ENCODE measurements around the gene KRTAP5-5.
"Not testable (repeated sequence)": the region's sequence is repeated elsewhere in the genome, so short reads cannot be mapped to it uniquely, and the experiment has no call there.

The KRTAP5-5 gene

DNA sequence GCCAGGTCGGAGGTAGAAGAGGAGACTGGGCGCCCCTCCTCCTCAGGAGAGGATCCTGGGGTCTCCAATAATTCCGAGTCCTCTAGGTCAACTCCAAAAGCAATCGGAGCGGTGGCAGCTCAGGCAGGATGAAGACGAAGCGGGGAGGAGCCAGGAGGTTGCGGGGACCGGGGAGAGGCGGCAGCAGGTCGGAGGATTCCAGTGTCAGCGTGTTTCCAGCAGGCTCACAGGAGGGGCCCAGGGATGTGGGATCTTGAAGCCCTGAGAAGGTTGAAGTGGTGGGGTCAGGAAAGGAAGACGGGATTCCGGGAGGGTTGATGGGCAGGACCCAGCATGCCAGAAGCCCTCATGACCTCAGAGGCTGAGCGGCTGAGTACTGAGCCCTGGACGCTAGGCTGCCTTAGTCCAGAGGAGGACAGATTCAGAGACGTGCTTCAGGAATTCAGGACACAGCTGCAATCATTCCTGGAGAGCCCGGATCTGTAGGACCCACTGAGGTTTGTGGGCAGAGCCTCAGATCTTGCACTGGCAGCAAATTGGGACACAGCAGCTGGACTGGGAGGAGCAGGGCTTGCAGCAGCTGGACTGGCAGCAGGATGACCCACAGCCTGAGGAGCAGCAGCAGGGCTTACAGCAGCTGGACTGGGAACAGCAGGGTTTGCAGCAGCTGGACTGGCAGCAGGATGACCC lies 22.3 kb upstream of the KRTAP5-5 start:
- not testable (repeated sequence) for DNase-seq (ENCODE audit: low spot score)

GRCh38 chr11:1607901-1608300 lies 21.7 kb upstream of the KRTAP5-5 start:
- DNase-seq (ENCODE audit: low spot score) = not testable (repeated sequence)

DNA sequence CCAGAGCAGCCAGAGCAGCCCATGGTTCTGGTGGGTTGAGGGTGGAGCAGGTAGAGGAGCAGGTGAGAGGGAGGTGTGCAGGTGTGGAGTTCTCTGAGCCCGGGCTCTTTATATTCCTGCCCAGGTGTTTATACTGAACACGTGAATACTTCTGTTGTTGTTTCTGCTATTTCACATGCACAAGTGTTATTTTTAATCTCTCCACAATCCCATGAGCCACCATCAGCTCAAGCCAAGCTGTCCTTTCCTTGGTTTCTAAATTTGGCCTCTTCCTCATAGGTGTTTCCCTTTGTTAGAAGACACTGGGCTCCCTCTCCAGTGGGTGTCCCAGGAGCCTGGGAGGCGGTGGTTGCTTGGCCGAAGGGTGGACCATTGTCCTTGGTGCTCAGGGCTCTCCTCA lies 21.2 kb upstream of the KRTAP5-5 start, which contains the start of gene KRTAP5-3:
TSS of gene KRTAP5-3 (minus strand) at position 101 of the 400 bp plus-strand sequence. CDS start at position 23, 78 bp downstream.
- DNase-seq (ENCODE audit: low spot score) = no peak

DNA sequence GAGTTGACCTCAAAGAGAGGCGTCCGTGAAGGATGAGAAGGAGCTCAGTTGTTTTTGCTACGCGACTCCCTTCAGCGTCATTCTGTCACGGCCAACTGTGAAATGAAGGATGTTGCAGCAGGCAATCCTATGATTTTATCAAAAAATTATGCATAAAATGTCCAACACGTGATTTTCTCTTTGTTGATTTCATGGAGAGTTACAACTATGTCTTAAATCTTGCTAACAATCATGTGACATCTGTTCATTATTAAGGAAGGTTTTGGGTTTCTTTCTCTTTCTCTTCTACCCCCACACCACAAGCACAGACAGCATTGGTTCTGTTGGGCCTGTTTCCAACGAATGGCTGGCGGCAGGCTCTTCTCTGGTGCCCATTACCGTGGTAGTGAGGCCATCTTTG lies 11.3 kb upstream of the KRTAP5-5 start:
- no peak for DNase-seq (ENCODE audit: low spot score)

- DNase-seq (ENCODE audit: low spot score) = no peak
Observed at GRCh38 chr11:1619449-1619848, 10.1 kb upstream of the KRTAP5-5 start.

- no peak for DNase-seq (ENCODE audit: low spot score)
Observed at GRCh38 chr11:1622086-1622485, 7.5 kb upstream of the KRTAP5-5 start, which contains the start of gene KRTAP5-4. TSS of gene KRTAP5-4 (minus strand) at chr11:1622138. CDS start at chr11:1622093, 45 bp downstream.

GRCh38 chr11:1623716-1624115 lies 5.9 kb upstream of the KRTAP5-5 start:
- DNase-seq (ENCODE audit: low spot score) = no peak

DNA sequence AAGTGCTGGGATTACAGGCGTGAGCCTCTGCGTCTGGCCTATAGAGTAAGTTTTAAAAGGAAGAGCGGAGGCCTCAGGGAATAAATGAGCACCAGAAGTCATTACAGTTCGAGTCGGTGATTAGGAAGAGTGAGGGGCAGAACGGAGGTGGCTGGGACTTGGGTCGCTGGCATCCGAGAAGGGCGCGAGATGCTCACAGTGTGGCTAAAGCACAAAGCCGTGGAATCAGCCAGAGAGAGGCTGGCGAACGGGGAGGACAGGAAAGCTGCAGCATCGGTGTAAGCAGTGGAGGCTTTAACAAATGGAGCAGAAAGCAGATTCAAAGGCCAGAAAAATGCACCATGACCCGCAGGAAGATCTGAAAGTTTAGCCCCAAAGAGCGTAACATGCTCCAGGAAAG lies 5.0 kb upstream of the KRTAP5-5 start:
- no peak for DNase-seq (ENCODE audit: low spot score)

DNA sequence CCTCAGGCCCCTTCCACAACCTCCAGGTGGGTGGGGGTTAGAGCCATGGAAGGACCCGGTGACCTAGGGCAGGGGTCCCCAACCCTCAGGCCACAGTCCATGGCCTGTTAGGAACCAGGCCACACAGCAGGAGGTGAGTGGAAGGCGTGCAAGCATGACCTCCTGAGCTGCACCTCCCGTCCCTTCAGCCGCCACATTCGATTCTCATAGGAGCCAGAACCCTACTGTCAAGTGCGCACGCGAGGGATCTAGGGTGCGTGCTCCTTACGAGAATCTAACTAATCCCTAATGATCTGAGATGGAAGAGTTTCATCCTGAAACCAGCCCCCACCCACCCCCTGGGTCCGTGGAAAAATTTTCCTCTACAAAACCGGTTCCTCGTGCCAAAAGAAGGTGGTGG lies 4.0 kb upstream of the KRTAP5-5 start:
- DNase-seq (ENCODE audit: low spot score) = no peak

GRCh38 chr11:1628506-1629325 lies 859 bp upstream of the KRTAP5-5 start:
- DNase-seq (ENCODE audit: low spot score) = peak; percentile 95

GRCh38 chr11:1630271-1630670 lies 696 bp downstream of the KRTAP5-5 start:
- DNase-seq (ENCODE audit: low spot score) = no peak

GRCh38 chr11:1631066-1631568 lies 1.5 kb downstream of the KRTAP5-5 start:
- DNase-seq (ENCODE audit: low spot score) = no peak

- DNase-seq (ENCODE audit: low spot score) = no peak
Observed at GRCh38 chr11:1632053-1632714, 2.6 kb downstream of the KRTAP5-5 start.

GRCh38 chr11:1633864-1634263 lies 4.3 kb downstream of the KRTAP5-5 start:
- DNase-seq (ENCODE audit: low spot score) = no peak

- no peak for DNase-seq (ENCODE audit: low spot score)
Observed at GRCh38 chr11:1636291-1636950, 6.8 kb downstream of the KRTAP5-5 start.

GRCh38 chr11:1637628-1638027 lies 8.1 kb downstream of the KRTAP5-5 start:
- DNase-seq (ENCODE audit: low spot score) = no peak

DNA sequence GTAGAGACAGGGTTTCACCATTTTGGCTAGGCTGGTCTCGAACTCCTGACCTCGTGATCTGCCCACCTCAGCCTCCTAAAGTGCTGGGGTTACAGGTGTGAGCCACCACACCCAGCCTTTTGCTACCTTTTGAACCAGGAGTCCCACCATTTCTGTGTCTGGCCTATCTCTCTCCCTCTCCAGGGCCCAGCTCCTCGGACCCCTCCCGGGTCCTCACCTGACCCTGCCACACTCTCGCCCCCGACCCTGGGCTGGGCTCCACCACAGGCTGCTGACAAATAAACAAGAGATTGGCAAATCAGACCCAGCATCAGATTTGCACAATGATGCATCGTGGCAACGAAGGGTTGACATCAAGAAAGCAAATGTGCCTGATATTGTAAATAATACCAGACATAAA lies 8.8 kb downstream of the KRTAP5-5 start:
- no peak for DNase-seq (ENCODE audit: low spot score)

- no peak for DNase-seq (ENCODE audit: low spot score)
Observed at GRCh38 chr11:1639102-1639620, 9.6 kb downstream of the KRTAP5-5 start.

GRCh38 chr11:1639666-1640065 lies 10.1 kb downstream of the KRTAP5-5 start:
- DNase-seq (ENCODE audit: low spot score) = no peak

DNA sequence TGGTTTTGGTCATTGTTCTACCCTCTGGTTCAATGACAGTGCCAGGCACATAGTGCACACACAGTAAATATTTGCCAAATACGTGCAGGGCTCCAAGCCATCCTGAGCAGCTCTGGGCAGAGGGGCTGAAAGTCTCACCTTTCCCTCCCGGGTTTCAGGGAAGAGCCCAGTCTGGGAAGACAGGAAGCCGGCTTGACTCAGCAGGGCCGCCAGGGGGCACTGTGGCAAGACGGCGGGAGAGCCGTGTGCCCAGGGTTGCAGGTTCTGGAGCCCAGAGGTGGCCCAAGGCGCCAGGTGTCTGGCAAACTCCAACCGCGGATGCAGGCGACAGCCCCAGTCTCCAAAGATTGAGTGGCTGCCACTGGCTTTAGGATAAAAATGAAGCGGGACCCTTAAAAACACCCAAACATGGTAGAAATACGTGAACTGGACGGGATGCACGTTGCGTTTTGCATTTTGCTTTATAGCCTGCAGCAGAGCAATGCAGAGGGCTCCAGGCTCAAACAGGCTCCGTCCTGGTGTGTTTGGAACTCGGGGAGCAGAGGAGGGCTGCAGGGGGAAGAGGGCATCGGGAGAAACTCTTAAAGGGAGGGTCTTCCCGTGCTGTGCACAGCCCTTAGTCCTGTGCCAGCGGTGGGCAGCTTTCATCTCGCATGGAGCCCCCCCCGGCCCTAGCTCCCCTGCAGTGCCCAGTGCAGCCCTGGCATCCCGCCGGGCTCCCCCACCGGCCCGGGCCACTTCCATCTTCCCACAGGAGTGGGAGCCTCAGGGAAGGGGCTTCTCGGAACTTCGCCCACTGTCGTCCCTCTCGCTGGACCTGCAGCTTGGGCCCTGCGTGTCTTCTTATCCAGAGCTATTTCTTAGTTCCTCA lies 10.7 kb downstream of the KRTAP5-5 start:
- DNase-seq (ENCODE audit: low spot score) = peak; percentile 96

- no peak for DNase-seq (ENCODE audit: low spot score)
Observed at GRCh38 chr11:1641096-1641495, 11.5 kb downstream of the KRTAP5-5 start.
